ENCODE results near the gene UHRF2.

- TF ChIP-seq CTCF (IDR thresholded peaks at IDR 0.05) (no peak), POLR2A (IDR thresholded peaks at IDR 0.05) (no peak)
Observed at GRCh38 chr9:6424940-6425339, 11.9 kb downstream of the UHRF2 start.
